GDM1 (cell line): ENCODE results near the gene LMAN2L.

Source experiments
- DNase-seq: peaks from one replicate; lab custom pipeline; 2025; lab: John Stamatoyannopoulos, UW

Gene LMAN2L, protein sequence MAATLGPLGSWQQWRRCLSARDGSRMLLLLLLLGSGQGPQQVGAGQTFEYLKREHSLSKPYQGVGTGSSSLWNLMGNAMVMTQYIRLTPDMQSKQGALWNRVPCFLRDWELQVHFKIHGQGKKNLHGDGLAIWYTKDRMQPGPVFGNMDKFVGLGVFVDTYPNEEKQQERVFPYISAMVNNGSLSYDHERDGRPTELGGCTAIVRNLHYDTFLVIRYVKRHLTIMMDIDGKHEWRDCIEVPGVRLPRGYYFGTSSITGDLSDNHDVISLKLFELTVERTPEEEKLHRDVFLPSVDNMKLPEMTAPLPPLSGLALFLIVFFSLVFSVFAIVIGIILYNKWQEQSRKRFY

DNA sequence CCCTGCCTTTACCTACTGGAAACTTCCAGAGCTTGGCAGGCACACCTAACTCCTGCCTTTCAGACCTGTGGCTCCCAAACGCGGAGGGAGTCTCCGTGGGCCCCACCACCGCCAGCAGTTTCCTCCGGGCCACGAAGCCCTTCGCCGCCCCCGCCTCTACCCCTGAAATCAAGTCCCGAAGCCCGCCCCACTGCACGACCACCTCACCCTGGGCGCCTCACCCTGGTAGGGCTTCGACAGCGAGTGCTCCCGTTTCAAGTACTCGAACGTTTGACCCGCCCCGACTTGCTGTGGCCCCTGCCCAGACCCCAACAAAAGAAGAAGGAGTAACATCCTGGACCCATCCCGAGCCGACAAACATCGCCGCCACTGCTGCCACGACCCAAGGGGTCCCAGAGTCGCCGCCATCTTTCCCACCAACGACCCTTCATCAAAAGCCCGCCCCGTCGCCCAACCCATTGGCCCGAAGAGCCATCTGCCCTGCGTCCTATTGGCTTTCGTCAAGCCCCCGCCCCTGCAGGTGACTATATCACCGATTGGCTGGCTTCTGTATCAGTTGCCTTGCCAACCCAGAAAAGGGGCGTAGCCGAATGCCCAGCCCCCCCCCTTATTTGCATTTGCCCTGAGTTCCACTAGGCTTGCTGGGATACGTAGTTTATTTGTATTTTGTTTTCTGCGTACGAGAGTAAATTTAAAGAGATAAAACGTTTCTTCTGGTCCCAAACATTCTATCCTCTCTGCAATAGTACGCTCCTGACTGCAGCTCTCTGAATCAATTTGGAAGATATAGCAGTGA, at the start of gene LMAN2L:
LMAN2L (minus strand) TSS at position 432 of the 796 bp plus-strand sequence; CDS start at position 408, 24 bp downstream.
- peak; percentile 91 for DNase-seq

DNA sequence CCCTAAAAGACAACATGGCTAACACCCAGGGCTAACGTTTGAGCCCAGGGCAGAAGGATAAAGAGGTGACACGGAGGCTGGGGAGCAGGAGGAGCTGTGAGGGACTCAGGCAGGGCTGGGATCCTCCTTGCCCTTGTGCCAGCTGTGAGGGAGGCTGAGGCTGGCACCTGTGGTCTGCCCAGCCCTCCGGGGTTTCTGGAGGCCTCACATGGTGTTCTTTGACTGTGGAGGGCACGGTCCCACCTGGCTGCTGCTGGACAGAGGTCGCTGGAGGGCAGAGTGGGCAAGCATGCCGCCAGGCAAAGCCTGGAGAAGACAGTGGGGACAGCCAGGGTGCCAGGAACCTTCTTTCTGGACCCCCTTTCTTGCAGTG, 49.4 kb upstream of the LMAN2L start:
- no peak for DNase-seq

DNA sequence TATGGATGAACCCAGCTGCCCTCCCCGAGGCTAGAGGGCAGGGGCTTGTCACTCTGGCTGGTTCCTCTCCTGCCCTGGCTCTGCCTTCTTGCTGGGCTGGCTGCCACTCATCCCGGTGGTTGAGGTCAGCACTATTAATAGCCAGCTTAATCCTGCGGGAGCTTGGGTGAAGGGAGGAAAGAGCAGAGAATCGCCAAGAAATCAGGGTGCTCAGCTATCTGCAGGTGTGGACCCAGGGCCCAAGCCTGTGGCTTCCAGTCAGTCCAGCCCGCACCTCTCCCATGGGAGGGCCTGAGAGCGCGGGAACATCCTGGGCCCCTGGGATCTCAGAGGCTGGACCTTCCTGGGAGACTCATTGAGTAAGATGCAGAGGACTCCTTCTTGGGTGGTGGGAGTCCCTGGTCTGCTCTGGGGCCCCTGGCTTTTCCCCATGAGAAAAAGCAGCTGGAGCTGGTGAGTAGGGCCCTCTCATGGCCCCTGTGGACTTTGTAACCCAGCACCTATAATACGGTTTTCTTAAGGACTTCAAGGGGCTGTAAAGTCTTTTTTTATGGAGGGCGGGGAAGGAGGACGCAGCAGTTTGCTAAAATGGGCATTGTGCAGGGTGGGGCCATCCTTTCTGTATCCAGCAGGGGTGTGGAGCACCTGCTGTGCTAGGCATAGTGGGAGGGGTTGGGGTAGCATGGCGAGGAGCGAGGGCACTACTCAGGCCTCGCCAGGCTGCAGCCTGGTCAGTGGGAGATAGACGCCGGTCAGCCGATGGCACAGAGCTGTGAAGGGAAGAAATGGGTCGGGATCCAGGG, 48.8 kb upstream of the LMAN2L start:
- DNase-seq = no peak

- DNase-seq = no peak
These were observed 47.5 kb upstream of the LMAN2L start for GRCh38 chr2:96787411-96787810.

DNA sequence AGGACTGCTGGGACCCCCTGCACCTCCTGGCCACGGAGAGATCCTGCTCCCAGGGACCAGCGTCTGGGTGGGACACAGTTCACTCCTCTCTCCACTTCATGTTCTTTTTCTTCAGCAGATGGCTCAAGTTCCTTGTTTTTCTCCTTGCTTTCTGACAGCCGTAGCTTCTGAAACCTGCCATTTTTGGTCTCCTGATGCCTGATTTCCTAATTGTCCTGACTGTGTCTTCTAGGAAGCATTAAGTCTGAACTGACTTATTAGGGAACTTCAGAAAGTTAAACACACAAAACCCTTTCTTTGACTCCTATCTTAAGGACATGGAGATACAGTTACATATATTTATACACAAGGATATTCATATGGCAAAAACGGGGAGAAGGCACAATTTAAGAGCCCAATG, 43.5 kb upstream of the LMAN2L start:
- DNase-seq = no peak

DNA sequence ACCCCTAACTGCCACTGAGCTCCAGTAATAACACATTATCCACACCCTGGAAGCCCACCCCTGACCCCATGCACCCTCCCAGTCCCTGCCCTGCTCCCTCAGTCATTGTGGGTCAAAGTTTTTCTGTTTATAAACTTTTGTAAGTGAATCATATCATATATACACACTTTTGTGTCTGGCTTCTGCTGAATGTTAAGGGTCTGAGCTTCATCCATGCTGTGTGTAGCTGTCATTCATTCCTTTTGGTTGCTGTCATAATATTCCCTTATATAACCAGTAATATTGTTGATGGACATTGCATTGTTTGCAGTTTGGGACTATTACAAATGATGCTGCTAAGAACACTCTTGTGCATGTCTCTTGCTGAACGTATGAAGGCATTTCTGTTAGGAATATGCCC, 35.3 kb upstream of the LMAN2L start:
- no peak for DNase-seq

- peak; percentile 39 for DNase-seq
These were observed 34.1 kb upstream of the LMAN2L start for GRCh38 chr2:96773922-96774321.

- DNase-seq = no peak
These were observed 33.2 kb upstream of the LMAN2L start for GRCh38 chr2:96772903-96773671.

DNA sequence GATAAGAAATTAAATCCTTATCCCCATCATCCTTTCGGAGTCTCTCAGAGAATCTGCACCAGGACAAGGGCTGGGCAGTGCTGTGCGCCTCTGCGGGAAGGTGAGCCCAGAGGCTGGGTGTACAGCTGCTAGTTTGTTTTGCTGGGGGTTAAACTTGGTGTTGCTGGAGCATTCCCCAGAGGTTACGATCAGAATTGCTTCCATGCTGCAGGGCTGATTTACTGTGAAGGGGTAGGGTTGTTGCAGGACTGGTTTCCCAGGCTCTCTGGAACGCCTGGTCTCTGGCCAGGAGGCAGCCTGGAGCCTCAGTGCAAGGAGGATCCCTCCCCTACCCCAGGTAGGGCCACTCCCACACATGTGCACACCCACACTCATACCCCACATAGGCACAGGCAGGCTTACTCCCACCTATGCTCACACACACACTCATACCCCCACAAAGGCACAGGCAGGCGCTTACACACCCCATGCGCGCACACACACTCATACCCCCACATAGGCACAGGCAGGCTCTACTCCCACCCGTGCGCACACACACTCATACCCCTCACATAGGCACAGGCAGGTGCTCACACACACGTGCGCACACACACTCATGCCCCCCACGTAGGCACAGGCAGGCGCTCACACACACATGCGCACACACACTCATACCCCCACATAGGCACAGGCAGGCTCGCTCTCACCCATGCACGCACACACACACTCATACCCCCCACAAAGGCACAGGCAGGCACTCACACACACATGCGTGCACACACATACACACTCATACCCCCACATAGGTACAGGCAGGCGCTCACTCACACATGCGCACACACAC, 32.1 kb upstream of the LMAN2L start:
- no peak for DNase-seq

GRCh38 chr2:96770442-96771202, 30.8 kb upstream of the LMAN2L start:
- no peak for DNase-seq

- no peak for DNase-seq
These were observed 29.9 kb upstream of the LMAN2L start for GRCh38 chr2:96769814-96770213.

GRCh38 chr2:96768083-96768561, 28.3 kb upstream of the LMAN2L start:
- DNase-seq = no peak

DNA sequence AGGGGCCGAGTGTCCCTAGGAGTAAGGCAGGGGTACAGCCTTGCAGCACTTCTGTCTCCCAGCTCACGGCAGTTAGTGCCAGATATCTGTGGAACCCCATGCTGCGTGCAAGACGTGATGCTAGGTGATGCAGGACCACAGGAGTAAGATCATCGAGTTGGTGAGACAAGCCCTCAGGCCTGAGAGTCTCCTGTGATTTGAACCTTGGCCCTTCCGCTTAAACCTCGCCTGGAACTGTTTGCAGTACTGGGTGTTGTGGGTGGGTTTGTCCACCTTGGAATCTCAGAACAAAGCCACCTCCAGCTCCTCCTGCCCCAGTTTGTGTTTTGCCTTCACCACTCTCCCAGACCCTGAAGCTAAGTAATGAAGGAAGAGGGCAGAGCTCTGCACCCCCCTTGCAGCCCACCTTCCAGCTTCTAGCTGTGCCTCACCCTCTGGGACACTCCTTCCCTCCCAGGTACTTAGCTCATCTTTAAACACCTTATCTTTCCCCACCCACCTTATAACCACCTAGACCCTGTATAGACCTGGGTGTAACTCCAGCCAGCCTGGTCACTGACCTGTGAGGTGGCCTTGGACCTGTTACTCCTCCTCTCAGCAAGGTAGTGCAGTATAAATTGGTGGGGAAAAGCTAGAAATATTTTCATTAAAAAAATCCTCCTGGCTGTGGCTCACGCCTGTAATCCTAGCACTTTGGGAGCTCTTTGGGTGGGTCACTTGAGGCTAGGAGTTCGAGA, 27.4 kb upstream of the LMAN2L start:
- DNase-seq = no peak

- DNase-seq = peak; percentile 75
These were observed 24.4 kb upstream of the LMAN2L start for GRCh38 chr2:96764253-96764637.

DNA sequence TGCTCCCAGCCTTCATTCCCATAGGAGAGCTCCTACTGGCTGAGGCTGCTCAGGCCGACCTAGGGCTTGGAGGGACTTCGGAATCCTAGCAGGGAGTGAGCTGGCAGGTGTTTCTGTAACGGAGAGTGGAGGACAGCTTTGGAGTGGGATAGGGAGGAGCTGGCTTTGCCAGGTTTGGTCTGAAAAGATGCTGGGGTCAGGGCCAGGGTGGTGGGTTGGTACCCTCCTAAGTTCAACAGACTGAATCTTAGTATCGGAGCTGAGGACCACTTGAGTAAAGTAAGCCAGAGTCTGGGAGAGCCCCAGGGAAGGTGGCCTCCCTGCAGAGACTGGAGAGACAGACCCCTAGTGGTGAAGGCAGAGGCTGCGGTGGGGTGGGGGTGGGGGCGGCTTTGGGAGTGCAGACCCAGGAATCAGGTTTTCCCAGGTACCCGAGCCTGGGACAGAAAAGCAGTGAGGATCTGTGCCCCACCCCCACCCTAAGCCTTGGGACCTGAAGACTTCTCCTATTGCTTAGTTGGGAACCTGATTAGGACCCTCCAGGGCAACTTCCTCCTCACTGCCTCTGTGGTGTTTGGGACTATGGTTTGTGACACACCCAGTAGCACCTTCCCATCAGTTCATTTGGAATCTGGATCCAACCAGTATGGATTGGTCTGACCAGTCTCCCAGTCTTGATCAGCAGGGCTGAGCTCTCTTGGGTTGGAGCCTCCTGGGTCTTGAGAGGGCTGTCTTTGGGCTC, 23.8 kb upstream of the LMAN2L start:
- peak; percentile 27 for DNase-seq

DNA sequence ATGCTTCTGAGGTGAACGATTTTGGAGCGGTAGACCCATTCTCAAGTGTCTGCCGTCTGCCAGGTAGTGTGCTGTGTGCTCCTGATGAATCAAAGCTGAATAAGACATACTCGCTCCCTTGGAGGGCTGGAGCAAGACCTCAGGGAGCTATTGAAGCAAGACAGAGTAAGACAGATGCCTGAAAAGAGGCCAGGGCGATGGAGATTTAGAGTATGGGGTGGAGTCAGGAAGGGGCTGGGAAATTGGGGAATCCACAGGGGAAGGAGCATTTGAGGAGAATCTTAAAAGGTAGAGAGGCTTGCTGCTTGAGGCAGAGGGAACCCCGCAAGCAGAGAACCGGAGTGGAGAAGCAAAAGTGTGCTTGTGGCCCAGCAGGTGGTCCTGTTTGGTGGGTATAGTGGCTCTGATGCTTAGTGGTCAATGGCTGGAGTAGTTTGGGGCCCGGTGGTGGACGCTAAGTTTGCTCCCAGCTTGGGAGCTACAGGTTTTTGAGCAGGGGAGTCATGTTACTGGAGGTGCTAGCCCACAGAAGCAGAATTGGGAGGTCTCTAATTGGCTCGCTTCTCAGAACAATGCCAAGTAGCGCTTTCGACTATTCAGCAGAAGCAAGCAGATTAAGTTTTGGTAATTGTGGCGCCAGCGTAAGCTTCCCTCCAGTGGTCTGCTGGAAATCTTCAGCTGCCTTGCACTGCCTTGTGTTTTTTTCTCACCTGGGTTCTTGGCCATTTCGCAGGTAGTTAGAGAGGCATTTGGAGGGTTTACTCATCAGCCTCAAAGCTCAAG, 22.9 kb upstream of the LMAN2L start:
- no peak for DNase-seq

GRCh38 chr2:96760986-96761832, 21.3 kb upstream of the LMAN2L start:
- DNase-seq = no peak
